GM18498 (cell line): ENCODE data around the gene GPR21.

Experiments used
- ATAC-seq: cut with Tn5 transposase; IDR thresholded peaks from one replicate; pipeline ENCODE4 v1.9.1; 2021; ENCODE audit warnings: mild to moderate bottlenecking, moderate library complexity; ENCODE audit not compliant: unreplicated experiment

GPR21 gene

GRCh38 chr9:123033864-123034601, 566 bp downstream of the GPR21 start:
- ATAC-seq: no peak

DNA sequence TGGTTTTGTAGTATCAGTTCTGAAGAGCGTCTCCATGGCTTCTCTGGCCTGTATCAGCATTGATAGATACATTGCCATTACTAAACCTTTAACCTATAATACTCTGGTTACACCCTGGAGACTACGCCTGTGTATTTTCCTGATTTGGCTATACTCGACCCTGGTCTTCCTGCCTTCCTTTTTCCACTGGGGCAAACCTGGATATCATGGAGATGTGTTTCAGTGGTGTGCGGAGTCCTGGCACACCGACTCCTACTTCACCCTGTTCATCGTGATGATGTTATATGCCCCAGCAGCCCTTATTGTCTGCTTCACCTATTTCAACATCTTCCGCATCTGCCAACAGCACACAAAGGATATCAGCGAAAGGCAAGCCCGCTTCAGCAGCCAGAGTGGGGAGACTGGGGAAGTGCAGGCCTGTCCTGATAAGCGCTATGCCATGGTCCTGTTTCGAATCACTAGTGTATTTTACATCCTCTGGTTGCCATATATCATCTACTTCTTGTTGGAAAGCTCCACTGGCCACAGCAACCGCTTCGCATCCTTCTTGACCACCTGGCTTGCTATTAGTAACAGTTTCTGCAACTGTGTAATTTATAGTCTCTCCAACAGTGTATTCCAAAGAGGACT, 1.5 kb downstream of the GPR21 start:
- ATAC-seq: no peak

GRCh38 chr9:123035791-123036190, 2.3 kb downstream of the GPR21 start:
- no peak for ATAC-seq

GRCh38 chr9:123036893-123037545, 3.6 kb downstream of the GPR21 start:
- ATAC-seq: no peak

DNA sequence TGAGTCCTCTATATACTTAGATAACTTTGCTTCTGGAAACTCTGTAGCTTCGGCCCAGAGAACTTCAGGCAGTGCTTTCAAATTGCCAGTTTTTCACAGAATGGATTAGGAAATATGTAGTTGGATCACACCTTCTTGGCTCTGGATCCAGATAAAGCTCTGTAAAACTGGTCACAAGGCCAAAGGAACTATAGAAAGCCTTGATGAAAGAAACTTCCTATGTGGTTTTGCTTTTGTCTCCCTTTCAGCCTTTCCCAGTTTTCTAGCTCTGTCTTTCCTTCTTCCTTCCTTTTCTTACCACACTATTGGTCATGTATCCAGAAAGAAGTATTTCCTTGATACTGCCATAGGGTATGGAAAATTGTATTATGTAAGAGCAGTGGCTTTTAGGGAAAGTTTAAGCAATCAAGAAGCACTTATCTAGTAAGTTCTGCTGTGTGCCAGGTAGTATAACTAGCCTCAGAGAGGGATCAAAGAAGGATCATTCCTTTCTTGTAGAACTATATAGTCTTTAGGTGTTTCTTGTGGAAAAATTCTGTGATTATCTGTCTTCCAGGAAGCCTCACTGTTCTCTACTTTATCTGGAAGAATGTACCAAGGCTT, 6.3 kb downstream of the GPR21 start:
- ATAC-seq: no peak

GRCh38 chr9:123040801-123041200, 7.3 kb downstream of the GPR21 start:
- ATAC-seq: no peak

DNA sequence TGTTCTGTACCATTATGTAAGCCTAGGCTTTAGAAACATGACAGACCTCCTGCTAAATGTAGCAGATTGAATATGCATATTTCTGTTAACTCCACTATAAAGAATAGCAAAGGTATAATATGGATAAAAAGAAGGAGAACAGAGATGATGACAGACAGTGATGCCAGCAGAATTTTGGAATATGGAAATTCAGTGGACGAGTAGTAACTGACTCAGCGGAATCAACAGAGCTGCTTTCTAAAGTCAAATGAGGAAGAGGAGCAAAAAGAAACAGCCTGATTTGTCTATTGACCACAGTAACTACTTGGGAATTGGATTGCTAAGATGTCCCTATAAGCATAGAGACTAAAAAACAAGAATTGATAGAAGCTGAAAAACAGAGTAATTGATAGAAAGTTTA, 8.0 kb downstream of the GPR21 start:
- ATAC-seq: no peak

DNA sequence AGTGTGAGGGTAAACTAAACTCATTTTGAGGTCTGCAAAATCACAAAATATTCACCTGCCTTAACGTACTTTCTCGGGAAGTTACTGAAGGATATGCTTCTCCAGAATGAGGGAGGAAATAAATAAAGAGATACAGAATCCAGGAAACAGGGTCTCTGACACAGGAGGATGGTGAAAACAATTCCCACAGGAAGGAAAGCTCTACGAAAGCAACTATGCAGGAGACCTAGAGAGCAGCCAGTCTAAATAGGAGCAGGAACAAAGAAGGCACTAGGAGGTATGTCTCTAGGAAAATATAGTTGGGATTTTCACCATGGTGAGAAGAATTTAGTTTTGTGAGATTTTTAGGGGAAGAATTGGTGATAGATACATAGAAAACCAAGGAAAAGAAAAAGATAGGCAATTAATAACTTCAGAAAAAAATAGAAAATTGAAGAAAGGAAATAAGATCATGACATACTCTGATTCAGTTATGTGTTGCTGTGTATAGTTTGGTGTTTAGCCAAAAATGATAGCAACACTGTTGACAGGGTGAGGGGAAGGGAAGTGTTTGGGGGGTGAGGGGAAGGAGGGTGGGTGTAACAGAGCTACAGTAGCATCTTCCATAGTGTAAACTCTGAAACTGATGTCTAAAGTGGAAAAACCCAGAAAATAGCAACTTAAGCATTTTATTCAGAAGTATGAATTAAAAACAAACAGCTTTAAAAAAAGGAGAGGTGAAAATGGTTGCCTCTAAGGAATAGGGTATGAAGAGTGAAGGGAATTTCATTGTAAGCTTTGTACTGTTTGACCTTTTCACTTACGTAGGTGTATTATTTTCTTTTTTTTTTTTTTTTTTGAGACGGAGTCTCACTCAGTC, 9.8 kb downstream of the GPR21 start:
- ATAC-seq: no peak

DNA sequence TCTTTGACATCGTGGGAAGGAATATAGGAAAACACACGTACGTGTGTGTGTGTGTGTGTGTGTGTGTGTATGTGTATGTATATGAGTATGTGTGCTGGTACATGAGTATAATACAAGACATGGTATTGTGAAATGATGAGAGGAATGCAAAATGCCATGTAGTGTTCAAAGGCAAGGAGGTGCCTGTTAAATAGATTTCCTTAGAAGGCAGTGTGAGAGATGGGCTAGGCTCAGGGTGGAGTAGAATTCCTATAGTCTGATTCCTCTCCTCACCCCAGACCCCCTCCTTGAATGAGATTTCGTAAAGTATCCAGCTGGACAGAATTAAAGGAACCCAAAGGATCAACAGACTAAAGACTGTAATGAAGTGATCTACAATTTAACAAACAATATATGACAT, 11.1 kb downstream of the GPR21 start:
- ATAC-seq: no peak

GRCh38 chr9:123046406-123047195, 13.1 kb downstream of the GPR21 start:
- ATAC-seq: no peak

DNA sequence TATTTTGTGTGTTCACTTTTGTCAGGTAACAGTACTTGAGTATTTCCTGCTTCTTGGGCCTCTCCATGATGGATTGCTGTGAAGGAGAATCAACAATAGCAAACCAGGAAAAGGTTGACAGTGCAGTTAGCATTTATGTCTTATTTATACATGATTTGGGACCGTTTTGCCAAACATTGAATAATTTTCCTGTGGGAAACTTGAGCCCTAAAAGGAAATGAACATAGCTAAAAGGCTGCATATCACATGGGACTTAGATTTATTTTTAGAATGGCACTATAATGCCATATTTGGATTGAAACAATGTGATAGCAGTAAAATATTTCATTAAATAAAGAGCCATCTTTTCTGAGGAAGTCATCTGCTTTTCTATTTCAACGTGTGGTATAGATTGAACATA, 15.3 kb downstream of the GPR21 start:
- ATAC-seq: no peak

DNA sequence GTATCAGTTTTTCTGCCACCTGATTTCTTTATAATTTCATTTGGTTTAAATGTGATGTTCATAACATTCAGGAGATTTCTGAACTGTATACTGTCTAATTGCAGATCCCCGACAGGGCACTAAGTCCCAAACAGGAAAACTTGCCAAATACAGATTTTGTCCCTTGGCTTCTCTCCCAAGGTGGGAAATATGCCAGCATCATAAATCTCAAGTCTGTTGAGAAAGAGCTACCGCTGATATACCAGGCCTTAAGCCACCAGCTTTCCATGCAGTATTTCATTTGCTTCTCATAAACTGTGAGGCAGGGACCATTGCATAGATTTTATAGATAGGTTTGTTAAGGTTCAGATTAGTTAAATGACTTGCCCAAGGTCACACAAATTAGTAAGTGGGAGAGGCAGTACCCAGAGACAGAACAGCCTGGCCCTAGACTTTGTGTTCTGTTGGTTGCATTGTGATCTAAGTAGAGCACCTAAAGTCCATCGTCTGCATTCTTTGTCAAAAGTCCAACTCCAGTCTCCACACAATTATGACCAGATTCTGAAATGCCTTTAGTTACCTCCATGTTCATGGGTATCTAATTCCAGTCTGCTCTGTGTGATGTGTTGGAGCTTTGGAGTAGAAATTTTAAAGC, 16.2 kb downstream of the GPR21 start:
- no peak for ATAC-seq

- ATAC-seq: no peak
Measured at GRCh38 chr9:123053046-123053445, 19.6 kb downstream of the GPR21 start.

DNA sequence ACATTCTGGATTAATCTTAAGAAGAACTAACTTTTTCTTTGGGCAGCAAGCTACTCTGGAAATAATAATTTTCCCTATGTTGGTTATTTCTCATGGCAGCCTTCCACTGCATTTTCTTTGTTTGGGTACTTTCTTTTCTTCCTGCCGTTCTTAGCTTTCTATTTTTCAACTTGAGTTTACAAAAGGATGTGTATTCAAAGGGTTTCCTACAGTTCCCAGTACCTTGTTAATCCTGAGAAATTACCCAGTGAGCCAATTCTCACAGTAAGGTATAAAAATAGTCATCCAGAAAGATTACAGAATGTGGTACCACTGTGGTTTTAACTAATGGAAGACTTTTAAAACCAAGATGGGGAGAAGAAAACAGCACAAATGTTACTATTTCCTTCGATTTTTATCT, 20.2 kb downstream of the GPR21 start:
- ATAC-seq: no peak

- ATAC-seq: no peak
Measured at GRCh38 chr9:123058834-123059233, 25.4 kb downstream of the GPR21 start.

DNA sequence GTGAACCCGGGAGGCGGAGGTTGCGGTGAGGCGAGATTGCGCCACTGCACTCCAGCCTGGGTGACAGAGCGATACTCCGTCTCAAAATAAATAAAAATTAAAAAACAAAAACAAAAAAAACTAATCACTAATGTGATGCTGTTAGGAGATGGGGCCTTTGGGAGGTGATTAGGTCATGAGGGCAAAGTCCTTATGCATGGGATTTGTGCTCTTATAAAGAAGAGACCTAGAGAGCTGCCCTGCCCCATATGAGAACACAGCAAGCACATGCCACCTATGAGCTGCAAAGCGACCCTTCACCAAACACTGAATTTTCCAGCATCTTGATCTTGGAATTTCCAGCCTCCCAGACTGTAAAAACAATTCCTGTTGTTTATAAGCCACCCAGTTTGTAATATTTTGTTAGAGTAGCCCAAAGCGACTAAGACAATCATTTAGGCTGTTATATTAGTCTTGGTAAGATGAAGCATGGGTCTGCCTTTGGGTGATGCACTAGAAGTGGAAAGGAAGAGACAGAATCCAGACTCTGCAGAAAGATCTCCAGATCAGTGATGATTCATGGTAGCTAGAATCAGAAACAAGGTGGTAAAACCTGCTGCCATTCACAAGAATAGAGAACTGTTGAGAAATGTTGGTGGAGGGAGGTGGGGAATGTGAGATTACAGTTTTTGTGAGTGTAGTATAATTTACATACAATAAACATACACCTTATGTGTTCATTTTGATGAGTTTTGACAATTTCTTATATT, 26.2 kb downstream of the GPR21 start:
- no peak for ATAC-seq

- no peak for ATAC-seq
Measured at GRCh38 chr9:123061216-123061615, 27.7 kb downstream of the GPR21 start.

- ATAC-seq: no peak
Measured at GRCh38 chr9:123062351-123063176, 29.1 kb downstream of the GPR21 start.
